ENCODE results near the gene VAMP5. TPM values are rescaled to one million over a fixed set of nuclear protein-coding genes. Genes with fewer than 3 reads are reported as not detected.

The VAMP5 gene
- total RNA-seq, 1 experiment from 2014 or later, result 0.25 TPM

DNA sequence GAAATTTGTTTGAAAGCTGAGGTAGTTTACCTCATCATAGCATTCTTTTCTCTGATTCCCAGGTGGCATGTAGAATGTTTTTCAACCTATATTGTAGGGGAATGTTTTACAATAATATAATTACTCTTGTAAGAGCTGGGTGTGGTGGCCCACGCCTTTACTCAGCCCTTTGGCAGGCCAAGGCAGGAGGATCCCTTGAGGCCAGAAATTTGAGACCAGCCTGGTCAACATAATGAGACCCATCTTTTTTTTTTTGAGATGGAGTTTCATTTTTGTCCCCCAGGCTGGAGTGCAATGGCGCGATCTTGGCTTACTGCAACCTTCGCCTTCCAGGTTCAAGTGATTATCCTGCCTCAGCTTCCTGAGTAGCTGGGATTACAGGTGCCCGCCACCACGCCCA, 35.4 kb downstream of the VAMP5 start:
- DNase-seq (ENCODE audit: extremely low read depth, low read depth), result no peak

DNA sequence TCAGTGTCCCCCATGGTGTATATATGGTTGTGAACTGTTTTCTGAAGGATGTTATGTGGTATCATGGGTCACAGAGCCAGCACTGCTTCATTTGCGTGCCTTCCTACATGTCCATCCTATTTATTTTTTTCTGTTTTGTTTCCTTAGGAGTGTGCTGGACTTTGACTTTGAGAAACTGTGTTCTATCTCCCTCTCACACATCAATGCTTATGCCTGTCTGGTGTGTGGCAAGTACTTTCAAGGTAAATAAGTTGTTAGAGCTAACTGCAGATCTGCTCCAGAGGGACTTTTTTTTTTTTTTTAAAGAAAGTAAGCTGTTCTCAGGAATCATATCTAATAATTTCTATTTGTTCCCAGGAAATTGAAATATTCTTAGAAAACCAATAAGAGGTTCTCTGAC, 37.1 kb downstream of the VAMP5 start:
- DNase-seq (ENCODE audit: extremely low read depth, low read depth), result no peak

DNA sequence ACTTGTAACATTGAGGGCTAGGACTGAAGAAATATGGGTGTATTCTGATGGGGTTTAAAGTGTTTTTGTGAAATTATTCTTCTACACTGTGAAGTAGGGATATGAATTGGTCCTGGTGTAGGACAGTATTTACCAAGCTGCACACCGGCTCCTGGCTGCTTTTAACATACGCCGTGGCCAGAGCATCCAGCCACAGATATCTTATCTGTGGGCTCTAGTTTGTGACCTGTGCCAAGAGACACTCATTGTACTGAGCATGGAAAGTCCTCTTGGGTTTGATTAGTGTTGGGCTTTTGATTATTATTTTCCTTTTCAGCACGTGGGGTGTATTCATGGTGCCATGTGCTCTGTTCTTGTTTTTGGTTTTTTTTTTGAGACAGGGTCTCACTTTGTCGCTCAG, 39.8 kb downstream of the VAMP5 start:
- DNase-seq (ENCODE audit: extremely low read depth, low read depth), result no peak

DNA sequence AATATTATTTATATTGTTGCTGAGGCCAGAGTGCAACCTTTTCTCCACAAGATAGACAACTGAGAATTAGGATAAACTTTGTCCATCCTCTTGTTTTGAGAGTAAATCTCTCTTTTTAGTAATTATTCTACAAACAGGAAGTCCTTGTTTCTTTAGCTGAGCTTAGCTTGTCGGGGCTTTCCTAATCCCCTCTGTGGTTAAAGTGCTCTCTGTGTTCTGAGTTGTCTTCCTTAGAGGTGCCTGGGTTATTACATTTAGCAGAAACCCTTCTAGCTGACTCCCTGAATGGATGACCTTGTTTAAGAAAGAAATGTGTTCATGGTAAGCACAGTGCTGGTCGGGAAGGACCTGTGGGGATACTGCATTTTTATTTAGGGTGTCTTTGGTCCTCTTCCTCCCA, 44.4 kb downstream of the VAMP5 start:
- no peak for DNase-seq (ENCODE audit: extremely low read depth, low read depth)

DNA sequence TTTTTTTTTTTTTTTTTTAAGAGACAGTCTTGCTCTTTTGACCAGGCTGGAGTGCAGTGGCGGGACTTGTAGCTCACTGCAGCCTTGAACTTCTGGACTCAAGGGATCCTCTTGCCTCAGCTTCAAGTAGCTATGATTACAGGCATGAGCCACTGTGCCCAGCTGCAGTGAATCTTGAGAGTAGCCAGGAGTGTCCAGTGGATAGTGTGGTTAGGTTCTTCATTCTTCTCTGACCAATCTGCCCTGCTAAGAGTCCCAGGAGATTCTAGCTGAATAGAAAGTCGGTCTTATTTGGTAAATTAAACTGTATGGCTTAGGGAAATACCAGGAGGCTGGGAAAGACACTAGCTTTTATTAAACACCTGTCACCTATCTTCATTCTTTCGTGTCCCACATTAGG, 47.1 kb downstream of the VAMP5 start:
- no peak for DNase-seq (ENCODE audit: extremely low read depth, low read depth)

DNA sequence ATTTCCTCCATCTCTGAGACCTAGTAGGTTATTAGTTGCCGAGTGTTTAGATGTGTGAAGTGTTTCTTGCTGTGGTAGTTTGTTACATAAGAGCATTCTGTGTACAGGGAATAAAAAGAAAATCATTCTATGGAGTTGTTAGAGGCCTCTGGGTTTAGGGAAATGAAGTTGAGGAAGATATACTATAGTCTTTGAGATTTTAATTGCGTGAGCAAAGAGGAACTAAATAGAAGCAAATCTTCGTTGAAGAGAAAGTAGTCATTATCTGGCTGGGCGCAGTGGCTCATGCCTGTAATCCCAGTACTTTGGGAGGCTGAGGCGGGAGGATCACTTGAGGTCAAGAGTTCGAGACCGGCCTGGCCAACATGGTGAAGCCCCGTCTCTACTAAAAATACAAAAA, 50.8 kb downstream of the VAMP5 start:
- no peak for DNase-seq (ENCODE audit: extremely low read depth, low read depth)

DNA sequence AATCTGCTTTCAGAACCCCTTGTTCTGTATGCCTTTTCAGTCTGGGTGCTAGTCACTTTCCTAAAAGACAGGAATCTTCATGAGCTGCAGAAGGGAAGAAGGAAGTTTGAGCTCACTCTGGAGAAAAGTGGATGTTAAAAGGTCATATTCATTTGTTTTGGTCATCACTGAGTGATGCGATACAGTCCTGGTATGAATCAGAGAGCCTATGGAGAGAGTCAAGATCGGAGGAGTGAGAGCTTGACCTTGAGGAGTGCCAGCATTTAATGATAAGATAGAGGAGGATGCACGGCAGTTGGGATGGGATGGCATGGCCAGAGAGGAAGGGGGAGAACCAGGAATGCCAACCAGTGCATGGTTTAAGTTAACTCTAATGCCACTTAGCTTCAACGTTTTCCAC, 51.4 kb downstream of the VAMP5 start:
- DNase-seq (ENCODE audit: extremely low read depth, low read depth), result no peak

DNA sequence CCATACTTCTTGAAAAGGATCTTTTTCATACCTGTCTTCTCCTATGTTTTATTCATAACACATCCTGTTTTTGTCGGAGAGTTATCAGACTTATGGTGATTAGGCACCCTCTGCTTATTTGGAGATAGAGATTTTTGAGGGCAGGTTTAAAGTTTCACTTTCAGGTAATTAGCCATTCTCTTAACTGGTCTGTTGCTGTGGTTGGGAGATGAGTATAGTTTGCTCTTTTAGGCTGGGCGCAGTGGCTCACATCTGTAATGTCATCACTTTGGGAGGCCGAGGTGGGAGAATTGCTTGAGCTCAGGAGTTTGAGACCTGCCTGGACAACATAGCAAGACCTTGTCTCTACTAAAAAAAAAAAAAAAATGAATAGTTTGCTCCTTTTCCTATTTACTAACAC, 58.5 kb downstream of the VAMP5 start:
- no peak for DNase-seq (ENCODE audit: extremely low read depth, low read depth)

Small RNAs within 50 kb of the gene (small RNA-seq; reads per million reads assigned to genes)
- 0 to 0.06 reads per million in 2 experiments for gene RN7SL126P

Other genes with a start within 250 kb of the VAMP5 start
- 24.1 and 25.3 TPM in 2 replicates for gene RETSAT, start 229.9 kb upstream of the VAMP5 start, total RNA-seq (2014; rRNA removed; shearing (Covaris generic))
- 10.7 and 15.8 TPM in 2 replicates for gene ELMOD3, start 229.7 kb upstream of the VAMP5 start, total RNA-seq (2014; rRNA removed; shearing (Covaris generic))
- gene CAPG, start 174.1 kb upstream of the VAMP5 start, total RNA-seq (2014; rRNA removed; shearing (Covaris generic)), result 95.1 and 95.2 TPM in 2 replicates
- gene SH2D6, start 165.7 kb upstream of the VAMP5 start, total RNA-seq (2014; rRNA removed; shearing (Covaris generic)), result 0.45 and 0.87 TPM in 2 replicates
- 139 and 207 TPM in 2 replicates for gene MAT2A, start 45.3 kb upstream of the VAMP5 start, total RNA-seq (2014; rRNA removed; shearing (Covaris generic))
- 35.0 and 35.3 TPM in 2 replicates for gene GGCX, start 22.9 kb upstream of the VAMP5 start, total RNA-seq (2014; rRNA removed; shearing (Covaris generic))
- gene VAMP8, start 6.8 kb upstream of the VAMP5 start, total RNA-seq (2014; rRNA removed; shearing (Covaris generic)), result 31.7 and 37.3 TPM in 2 replicates
- 132 TPM in 2 replicates for gene RNF181, start 11.3 kb downstream of the VAMP5 start, total RNA-seq (2014; rRNA removed; shearing (Covaris generic))
- gene TMEM150A, start 18.3 kb downstream of the VAMP5 start, total RNA-seq (2014; rRNA removed; shearing (Covaris generic)), result 8.2 and 11.1 TPM in 2 replicates
- 40.4 and 42.3 TPM in 2 replicates for gene C2orf68, start 27.6 kb downstream of the VAMP5 start, total RNA-seq (2014; rRNA removed; shearing (Covaris generic))
- gene USP39, start 31.8 kb downstream of the VAMP5 start, total RNA-seq (2014; rRNA removed; shearing (Covaris generic)), result 55.0 and 58.3 TPM in 2 replicates
- not detected in 2 replicates for gene SFTPB, start 83.8 kb downstream of the VAMP5 start, total RNA-seq (2014; rRNA removed; shearing (Covaris generic))
- gene GNLY, start 109.9 kb downstream of the VAMP5 start, total RNA-seq (2014; rRNA removed; shearing (Covaris generic)), result not detected in 2 replicates
- 0.89 and 1.4 TPM in 2 replicates for gene ATOH8, start 169.6 kb downstream of the VAMP5 start, total RNA-seq (2014; rRNA removed; shearing (Covaris generic))